PC-9 (cell line): ENCODE data around the gene SBNO2. TPM values are rescaled to one million over a fixed set of nuclear protein-coding genes. Genes with fewer than 3 reads are reported as not detected.

Experiments used
- BruUV-seq: library from RNA; stranded (reverse); fragments of 400-500 nt; replicated peaks from 2 replicates; lab custom pipeline; 2021; lab: Mats Ljungman, UMichigan
- CTCF ChIA-PET: fragments of 300-600 bp; sonication (Branson Sonifier 250); formaldehyde crosslinking; loops from one replicate; lab custom pipeline; 2022; ENCODE audit warnings: antibody characterized with exemption; lab: Charles Lee
- POLR2A ChIA-PET: fragments of 300-600 bp; sonication (Branson Sonifier 250); formaldehyde crosslinking; loops from one replicate; lab custom pipeline; 2022; ENCODE audit warnings: antibody characterized with exemption; ENCODE audit not compliant: unreplicated experiment; lab: Charles Lee
- DNase-seq, 2 experiments: peaks; one replicate each; pipeline versions ENCODE4 v3.0.0 to v3.0.0-alpha.2; 2015 to 2022; ENCODE audit warnings: mixed read lengths in 1 of 2
- H2AFZ ChIP-seq: fragments of 200-600 bp; sonication (generic); 2 replicates; pipeline ENCODE4 v1.8.1; 2017; ENCODE audit warnings: antibody characterized with exemption
- H3F3A ChIP-seq: fragments of 200-600 bp; sonication (generic); 2 replicates; pipeline ENCODE4 v1.8.1; 2017; ENCODE audit warnings: antibody characterized with exemption, mild to moderate bottlenecking, low read depth; ENCODE audit not compliant: insufficient read depth
- H3K27ac ChIP-seq: fragments of 200-600 bp; sonication (generic); 2 replicates; pipeline ENCODE4 v1.6.1; 2016; ENCODE audit warnings: mixed run types
- H3K27me3 ChIP-seq: fragments of 200-600 bp; sonication (generic); 2 replicates; pipeline ENCODE4 v1.6.1; 2016; ENCODE audit warnings: low read depth, mixed run types; ENCODE audit not compliant: insufficient read depth
- H3K36me3 ChIP-seq: fragments of 200-600 bp; sonication (generic); 2 replicates; pipeline ENCODE4 v1.6.1; 2016; ENCODE audit warnings: low read depth, mixed run types
- H3K4me1 ChIP-seq: fragments of 200-600 bp; sonication (generic); replicated peaks from 2 replicates; pipeline ENCODE4 v1.6.1; 2016; ENCODE audit warnings: mixed run types; ENCODE audit not compliant: insufficient read depth
- H3K4me2 ChIP-seq: fragments of 200-600 bp; sonication (generic); 2 replicates; pipeline ENCODE4 v1.6.1; 2017; ENCODE audit warnings: mixed run types
- H3K4me3 ChIP-seq: fragments of 200-600 bp; sonication (generic); 2 replicates; pipeline ENCODE4 v1.6.1; 2016; ENCODE audit warnings: mixed run types
- H3K79me2 ChIP-seq: fragments of 200-600 bp; sonication (generic); 2 replicates; pipeline ENCODE4 v1.6.1; 2017; ENCODE audit warnings: low read depth, mixed run types
- H3K9me2 ChIP-seq: fragments of 200-600 bp; sonication (generic); 2 replicates; pipeline ENCODE4 v1.8.1; 2017; ENCODE audit warnings: mild to moderate bottlenecking; ENCODE audit not compliant: insufficient read depth
- H3K9me3 ChIP-seq: fragments of 200-600 bp; sonication (generic); 2 replicates; pipeline ENCODE4 v1.8.1; 2016; ENCODE audit warnings: low read depth; ENCODE audit not compliant: insufficient read depth
- H4K20me1 ChIP-seq: fragments of 200-600 bp; sonication (generic); 2 replicates; pipeline ENCODE4 v1.8.1; 2017; ENCODE audit not compliant: insufficient read depth
- CTCF ChIP-seq: fragments of 200-600 bp; sonication (generic); conservative IDR thresholded peaks from 2 replicates; pipeline ENCODE4 v1.6.1; 2017; ENCODE audit warnings: mixed run types, antibody characterized with exemption, mild to moderate bottlenecking, moderate library complexity
- EZH2 ChIP-seq: fragments of 200-600 bp; sonication (generic); IDR thresholded peaks from 2 replicates; pipeline ENCODE4 v1.8.0; 2017; ENCODE audit warnings: antibody characterized with exemption, low read depth
- intact Hi-C: fragments of 100-400 bp; cut with micrococcal nuclease; formaldehyde crosslinking; loops from one replicate; pipeline ENCODE4 v1.10.0; 2022; ENCODE audit not compliant: unreplicated experiment
- total RNA-seq: library from RNA; stranded (reverse); gene quantifications from 2 replicates; pipeline ENCODE4 v1.2.3, GENCODE V29; 2021

Gene SBNO2
- total RNA-seq, 1 experiment from 2014 or later: 82.4 TPM

- peaks cover 12% of the 10 kb centered on the region; the same call in 1 of the 2 replicates for H3F3A ChIP-seq
- H4K20me1 ChIP-seq: peaks cover 12% of the 10 kb centered on the region; the same call in 1 of the 2 replicates
- H3K4me3 ChIP-seq: no peak overlapping the region
- ChIA-PET POLR2A (no interaction called here), CTCF (no interaction called here)
- intact Hi-C loops: no loop called here
- H3K36me3 ChIP-seq: no peaks in the 10 kb centered on the region
- no peak overlapping the region for H2AFZ ChIP-seq
- DNase-seq: no peak
- H3K27ac ChIP-seq: no peak overlapping the region
- no peaks in the 10 kb centered on the region for H3K27me3 ChIP-seq
- H3K79me2 ChIP-seq: peaks cover 30% of the 10 kb centered on the region
- H3K4me1 ChIP-seq: peaks cover under 1% of the 10 kb centered on the region
- no peak overlapping the region for H3K4me2 ChIP-seq
- no peaks in the 10 kb centered on the region for H3K9me3 ChIP-seq
- TF ChIP-seq EZH2 (no peak), CTCF (no peak)
- BruUV-seq: no TSS peak
- H3K9me2 ChIP-seq: no peaks in the 10 kb centered on the region
These were observed 24.6 kb downstream of the SBNO2 start for GRCh38 chr19:1149259-1150045.

- Histone ChIP-seq H3K27ac (no peak overlapping the region), H3K9me3 (no peaks in the 10 kb centered on the region), H3K9me2 (no peaks in the 10 kb centered on the region), H3F3A (peaks cover 6% of the 10 kb centered on the region; the same call in 1 of the 2 replicates), H3K4me2 (no peak overlapping the region), H3K4me3 (no peak overlapping the region), H3K36me3 (no peaks in the 10 kb centered on the region), H2AFZ (no peak overlapping the region), H4K20me1 (peaks cover 11% of the 10 kb centered on the region; the same call in 1 of the 2 replicates), H3K79me2 (peaks cover 20% of the 10 kb centered on the region), H3K4me1 (no peaks in the 10 kb centered on the region), H3K27me3 (no peaks in the 10 kb centered on the region)
- no TSS peak for BruUV-seq
- DNase-seq: no peak
- TF ChIP-seq EZH2 (no peak), CTCF (no peak)
- ChIA-PET CTCF (no interaction called here), POLR2A (no interaction called here)
- intact Hi-C loops: no loop called here
These were observed 26.0 kb downstream of the SBNO2 start for GRCh38 chr19:1147934-1148549.

GRCh38 chr19:1146858-1147780 is 26.9 kb downstream of the SBNO2 start:
- Histone ChIP-seq H3K79me2 (peaks cover 13% of the 10 kb centered on the region), H4K20me1 (peaks cover 9% of the 10 kb centered on the region; the same call in 1 of the 2 replicates), H2AFZ (no peak overlapping the region), H3K4me3 (no peak overlapping the region), H3K36me3 (no peaks in the 10 kb centered on the region), H3K9me3 (no peaks in the 10 kb centered on the region), H3K9me2 (no peaks in the 10 kb centered on the region), H3K4me1 (no peaks in the 10 kb centered on the region), H3K27ac (no peak overlapping the region), H3K27me3 (no peaks in the 10 kb centered on the region), H3K4me2 (no peak overlapping the region), H3F3A (peaks cover 5% of the 10 kb centered on the region; the same call in 1 of the 2 replicates)
- ChIA-PET CTCF (no interaction called here), POLR2A (no interaction called here)
- DNase-seq: no peak
- BruUV-seq: no TSS peak
- no peak for TF ChIP-seq CTCF
- no peak for TF ChIP-seq EZH2
- intact Hi-C loops: no loop called here
